K562 (cell line): ENCODE measurements around the gene SP2. TPM values are rescaled to one million over a fixed set of nuclear protein-coding genes. Genes with fewer than 3 reads are reported as not detected.
A peak's percentile ranks its signal among the peaks of the same experiment; 100 is the strongest.

ENCODE experiments used
- ATAC-seq: fragments of 200-7000 bp; cut with Tn5 transposase; 3 replicates; pipeline ENCODE4 v1.9.1; 2020; ENCODE audit warnings: moderate library complexity
- BruUV-seq: library from RNA; stranded (reverse); fragments of 400-500 nt; replicated peaks from 2 replicates; lab custom pipeline; 2021; lab: Mats Ljungman, UMichigan
- CTCF ChIA-PET: fragments of 300-600 bp; formaldehyde crosslinking; extraction: SDS; loops from one replicate; lab custom pipeline; 2021; ENCODE audit warnings: low intra/inter-chr PET ratio; lab: Yijun Ruan, JAX
- POLR2A ChIA-PET: fragments of 300-600, 350-650 bp; sonication (Branson Sonifier 250); formaldehyde crosslinking; extraction: SDS; loops from one replicate; lab custom pipeline; 2021; ENCODE audit warnings: antibody characterized with exemption, inconsistent platforms; lab: Yijun Ruan, JAX
- DNase-seq, 4 experiments: peaks; one replicate each; pipeline versions ENCODE4 v3.0.0 to v3.0.0-alpha.2; 2011 to 2018; ENCODE audit warnings: low spot score in 3 of 4, mixed read lengths in 3 of 4; ENCODE audit errors: extremely low read depth in 1 of 4
- FAIRE-seq: peaks from 2 replicates; lab custom pipeline; 2011; peaks lifted over from hg19 to GRCh38; lab: Jason Lieb, UNC
- H2AFZ ChIP-seq: 2 replicates; pipeline ENCODE4 v1.6.0; 2011; ENCODE audit warnings: low read depth, low read length, control low read depth, inconsistent platforms
- H3K27ac ChIP-seq: fragments of 200-600 bp; 3 replicates; pipeline ENCODE4 v1.8.0; 2011; ENCODE audit warnings: low read depth, mild to moderate bottlenecking, control low read depth, inconsistent platforms, low read length, moderate library complexity, mixed read lengths; ENCODE audit errors: extremely low read depth
- H3K27me3 ChIP-seq, 2 experiments: fragments of 300-600 bp in 1 of 2; 2 replicates in 1 of 2; 3 replicates in 1 of 2; pipeline versions ENCODE4 v1.6.0 to v1.8.0; 2011; ENCODE audit warnings: inconsistent platforms in 2 of 2, low read length in 2 of 2, mild to moderate bottlenecking in 1 of 2, mixed read lengths in 1 of 2, moderate library complexity in 1 of 2; ENCODE audit not compliant: control insufficient read depth in 2 of 2, insufficient read depth in 2 of 2
- H3K36me3 ChIP-seq: fragments of 300-600 bp; 3 replicates; pipeline ENCODE4 v1.8.0; 2011; ENCODE audit warnings: mild to moderate bottlenecking, low read length, inconsistent platforms; ENCODE audit not compliant: control insufficient read depth, insufficient read depth
- H3K4me1 ChIP-seq, 2 experiments: fragments of 200-600 bp in 1 of 2; replicated peaks in 1 of 2; 2 replicates in 1 of 2; 3 replicates in 1 of 2; pipeline versions ENCODE4 v1.5.1 to v1.8.0; 2011; ENCODE audit warnings: inconsistent platforms in 2 of 2, low read length in 2 of 2, mild to moderate bottlenecking in 1 of 2, mixed read lengths in 1 of 2, moderate library complexity in 1 of 2; ENCODE audit not compliant: control insufficient read depth in 2 of 2, insufficient read depth in 2 of 2
- H3K4me2 ChIP-seq: 2 replicates; pipeline ENCODE4 v1.6.1; 2011; ENCODE audit warnings: low read length, control low read depth, inconsistent platforms, mixed read lengths; ENCODE audit not compliant: insufficient read depth
- H3K4me3 ChIP-seq: fragments of 200-600 bp; sonication (generic), shearing (Covaris generic); 2 replicates; pipeline ENCODE4 v1.5.1; 2016; ENCODE audit warnings: control low read depth, inconsistent platforms
- H3K79me2 ChIP-seq: fragments of 200-600 bp; 3 replicates; pipeline ENCODE4 v1.8.0; 2011; ENCODE audit warnings: low read length, inconsistent platforms; ENCODE audit not compliant: control insufficient read depth, insufficient read depth
- H3K9ac ChIP-seq, 2 experiments: 2 replicates each; pipeline versions ENCODE4 v1.6.0 to v1.6.1; 2011; ENCODE audit warnings: low read depth in 2 of 2, low read length in 2 of 2, control low read depth in 1 of 2, inconsistent platforms in 1 of 2, mild to moderate bottlenecking in 1 of 2, mixed read lengths in 1 of 2; ENCODE audit not compliant: insufficient read depth in 1 of 2
- H3K9me1 ChIP-seq: one replicate; pipeline ENCODE4 v1.6.0; 2011; ENCODE audit warnings: inconsistent platforms, mild to moderate bottlenecking, low read length, moderate library complexity; ENCODE audit not compliant: control insufficient read depth, insufficient read depth
- H3K9me3 ChIP-seq: replicated peaks from 2 replicates; pipeline ENCODE4 v1.5.1; 2011; ENCODE audit warnings: low read depth, low read length, inconsistent platforms; ENCODE audit not compliant: control insufficient read depth, insufficient read depth
- H4K20me1 ChIP-seq: replicated peaks from 2 replicates; pipeline ENCODE4 v1.6.1; 2011; ENCODE audit warnings: low read length, inconsistent platforms, mixed read lengths; ENCODE audit not compliant: control insufficient read depth, insufficient read depth
- ELF1 ChIP-seq: fragments of 200-800 bp; sonication (Bioruptor generic); IDR thresholded peaks from 2 replicates; pipeline ENCODE4 v1.6.1; 2016; ENCODE audit warnings: missing genetic modification characterization, missing compliant biosample characterization
- ZNF146 ChIP-seq: IDR thresholded peaks from one replicate; pipeline ENCODE4 v1.6.1; 2018; ENCODE audit warnings: missing compliant biosample characterization; ENCODE audit not compliant: unreplicated experiment
- WGBS: fragments of 100-300 bp; shearing (Covaris generic); methylation state at CpG from one replicate; pipeline ENCODE4 v1.1.6; 2016; ENCODE audit warnings: low coverage, mixed read lengths; ENCODE audit not compliant: insufficient coverage; ENCODE audit errors: missing lambda C conversion rate; 5-methylcytosine and 5-hydroxymethylcytosine counted together
- in situ Hi-C: fragments of 300-500 bp; cut with MboI; formaldehyde crosslinking; loops from 4 replicates; pipeline ENCODE4 v1.15.0; 2018; ENCODE audit warnings: inconsistent platforms, mixed read lengths
- intact Hi-C: fragments of 100-400 bp; cut with micrococcal nuclease; formaldehyde crosslinking; loops from 2 replicates; pipeline ENCODE4 v1.14.2; 2022
- polyA plus RNA-seq, 8 experiments: library from polyadenylated mRNA; depleted of rRNA in 4 of 8; stranded (reverse) in 5 of 8; unstranded in 3 of 8; fragments of >200 nt; fragmentation: Nextera tagmentation in 2 of 8; fragmentation: Illumina TruSeq in 1 of 8; extraction: Ambion mirVana in 2 of 8; extraction: Trizol in 1 of 8; gene quantifications; 2 replicates each; pipeline versions ENCODE4 v1.2.1 to v1.2.3, GENCODE V29; 2011 to 2014; ENCODE audit warnings: inconsistent platforms in 1 of 8, missing spikeins in 1 of 8
- total RNA-seq, 7 experiments: library from RNA; depleted of rRNA in 6 of 7; stranded (reverse); fragments of >200 nt in 6 of 7; fragmentation: Illumina TruSeq in 2 of 7; extraction: Trizol in 2 of 7; gene quantifications; 2 replicates each; pipeline versions ENCODE4 v1.2.1 to v1.2.3, GENCODE V29; 2011 to 2021; ENCODE audit warnings: low replicate concordance in 1 of 7
- TF ChIP-seq, protein P1 (sequence below): fragments of 250-450 bp; sonication (Bioruptor Pico); IDR thresholded peaks from 2 replicates; pipeline ENCODE4 v1.5.0; 2021; ENCODE audit warnings: mild to moderate bottlenecking, moderate library complexity
- TF ChIP-seq, protein P2 (sequence below): sonication (generic); formaldehyde crosslinking; IDR thresholded peaks from 2 replicates; pipeline ENCODE4 v1.8.0; 2022; ENCODE audit warnings: missing genetic modification reagents, mild to moderate bottlenecking, borderline replicate concordance
- TF ChIP-seq, protein P3 (sequence below): fragments of 450-650 bp; formaldehyde crosslinking; IDR thresholded peaks from 2 replicates; pipeline ENCODE4 v1.4.0; 2022; ENCODE audit warnings: missing genetic modification characterization

Gene SP2
- total and polyA plus RNA-seq, 9 of the 15 experiments (the other 6 are each of a cell fraction or from before 2014, with no cell fraction given) = 0.77 to 22.3 (median 2.3) TPM

DNA sequence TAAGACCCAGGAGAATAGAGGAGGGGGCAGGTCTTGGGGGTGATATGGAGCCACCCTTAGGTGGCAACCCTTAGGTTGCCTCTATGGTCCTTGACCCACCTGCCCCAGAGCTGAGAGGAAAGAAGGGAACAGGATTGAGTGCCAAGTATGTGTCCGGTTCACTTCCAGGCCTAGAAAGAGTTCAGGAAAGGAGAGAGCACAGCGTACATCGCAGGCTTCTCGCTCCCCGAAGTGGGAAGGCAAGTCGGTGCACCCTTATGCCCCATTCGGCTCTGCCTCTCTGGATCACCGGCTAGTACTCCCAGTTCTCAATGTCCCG is 45.7 kb upstream of the SP2 start:
- intact Hi-C loops = no loop called here
- Histone ChIP-seq H3K36me3 (no peaks in the 10 kb centered on the region; the same call in 2 of the 3 replicates), H3K9me1 (no peaks in the 10 kb centered on the region), H3K4me3 (peak overlapping the region; percentile 43), H3K27me3 (peaks cover 0 to 2% of the 10 kb centered on the region in 2 experiments; a peak in 1 of 5 replicates), H3K9ac (peak overlapping the region; percentile 67 to 92), H3K4me2 (peak overlapping the region; percentile 86), H4K20me1 (no peaks in the 10 kb centered on the region), H2AFZ (peak overlapping the region; percentile 69), H3K27ac (peak overlapping the region; percentile 25; the same call in 1 of the 3 replicates), H3K79me2 (peaks cover 18% of the 10 kb centered on the region), H3K9me3 (no peaks in the 10 kb centered on the region), H3K4me1 (peaks cover 33 to 45% of the 10 kb centered on the region in 2 experiments; a peak in 4 of 5 replicates)
- in situ Hi-C loops = no loop called here
- ChIA-PET CTCF (interaction anchor here (1.6 kb wide), 1 partner anchor 40 kb away, joined by 11 read pairs; no protein-coding TSS in a partner anchor), POLR2A (interaction anchor here (0.6 to 2.2 kb wide), 10 partner anchors 9 to 133 kb away, joined by 3 to 10 read pairs (median 3); partner anchors contain the start of gene SP2)
- WGBS = 51% methylated on average over 9 of the region's 9 CpGs
- no TSS peak for BruUV-seq
- TF ChIP-seq, protein P1, sequence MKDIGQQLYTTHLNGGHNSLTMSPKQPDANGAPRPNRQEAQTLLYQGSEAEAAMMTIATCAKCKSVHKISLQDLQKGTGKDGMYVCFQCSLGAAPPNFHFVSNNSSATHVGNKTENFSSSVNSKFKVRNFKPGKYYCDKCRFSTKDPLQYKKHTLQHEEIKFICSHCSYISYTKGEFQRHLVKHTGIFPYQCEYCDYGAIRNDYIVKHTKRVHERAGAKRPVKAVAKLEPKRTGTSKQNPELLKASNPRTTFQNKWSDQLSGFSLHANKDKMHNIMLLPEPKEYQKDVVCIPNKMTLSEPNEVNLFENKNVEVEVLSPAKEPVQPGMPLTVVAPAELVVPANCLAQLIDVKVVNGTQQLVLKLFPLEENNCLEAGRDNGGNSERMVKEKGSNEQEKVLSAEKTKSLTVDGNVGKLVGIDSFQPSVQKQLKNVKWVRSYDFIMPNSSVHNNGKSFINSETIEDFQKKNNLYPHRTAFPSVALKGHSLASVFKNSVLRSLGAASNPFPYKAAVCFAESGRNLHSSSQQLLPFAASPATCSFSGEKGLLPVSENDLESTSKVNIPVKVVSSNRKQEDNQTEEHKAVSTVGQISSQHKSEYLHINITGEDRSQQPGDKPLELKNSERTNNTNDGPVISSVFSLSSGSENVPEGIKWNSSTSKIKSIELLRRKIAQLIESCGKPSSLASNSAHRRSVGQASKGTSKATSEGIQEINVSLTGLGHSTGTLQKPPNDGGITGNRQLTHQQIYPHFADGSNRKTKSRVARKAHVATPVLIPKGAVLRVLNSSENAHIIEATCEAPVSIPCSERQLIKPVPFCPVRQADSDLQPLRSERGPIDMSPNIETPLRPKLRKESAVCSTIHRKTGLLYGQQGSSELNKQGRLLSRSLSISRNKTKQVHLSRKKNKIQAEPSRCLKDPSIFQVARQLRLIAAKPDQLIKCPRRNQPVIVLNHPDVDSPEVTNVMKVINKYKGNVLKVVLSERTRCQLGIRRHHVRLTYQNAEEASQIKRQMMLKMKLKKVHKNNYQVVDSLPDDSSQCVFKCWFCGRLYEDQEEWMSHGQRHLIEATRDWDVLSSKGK = no peak
- TF ChIP-seq ZNF146 (CRISPR knock-in tag) (no peak), ELF1 (tag) (no peak)
- TF ChIP-seq, protein P2, sequence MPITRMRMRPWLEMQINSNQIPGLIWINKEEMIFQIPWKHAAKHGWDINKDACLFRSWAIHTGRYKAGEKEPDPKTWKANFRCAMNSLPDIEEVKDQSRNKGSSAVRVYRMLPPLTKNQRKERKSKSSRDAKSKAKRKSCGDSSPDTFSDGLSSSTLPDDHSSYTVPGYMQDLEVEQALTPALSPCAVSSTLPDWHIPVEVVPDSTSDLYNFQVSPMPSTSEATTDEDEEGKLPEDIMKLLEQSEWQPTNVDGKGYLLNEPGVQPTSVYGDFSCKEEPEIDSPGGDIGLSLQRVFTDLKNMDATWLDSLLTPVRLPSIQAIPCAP = no peak
- TF ChIP-seq, protein P3, sequence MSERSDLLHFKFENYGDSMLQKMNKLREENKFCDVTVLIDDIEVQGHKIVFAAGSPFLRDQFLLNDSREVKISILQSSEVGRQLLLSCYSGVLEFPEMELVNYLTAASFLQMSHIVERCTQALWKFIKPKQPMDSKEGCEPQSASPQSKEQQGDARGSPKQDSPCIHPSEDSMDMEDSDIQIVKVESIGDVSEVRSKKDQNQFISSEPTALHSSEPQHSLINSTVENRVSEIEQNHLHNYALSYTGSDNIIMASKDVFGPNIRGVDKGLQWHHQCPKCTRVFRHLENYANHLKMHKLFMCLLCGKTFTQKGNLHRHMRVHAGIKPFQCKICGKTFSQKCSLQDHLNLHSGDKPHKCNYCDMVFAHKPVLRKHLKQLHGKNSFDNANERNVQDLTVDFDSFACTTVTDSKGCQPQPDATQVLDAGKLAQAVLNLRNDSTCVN (CRISPR knock-in tag) = no peak
- ATAC-seq = peak; percentile 2; the same call in 1 of the 3 replicates
- FAIRE-seq = peak; percentile 35
- no peak for DNase-seq
